Osteoblast (primary cell): ENCODE results near the gene LHFPL4. TPM values are rescaled to one million over a fixed set of nuclear protein-coding genes. Genes with fewer than 3 reads are reported as not detected.
"Not testable (repeated sequence)": the region's sequence is repeated elsewhere in the genome, so short reads cannot be mapped to it uniquely, and the experiment has no call there.

Experiments used
- DNase-seq: peaks from one replicate; pipeline ENCODE4 v3.0.0; 2011; ENCODE audit warnings: low spot score, mixed read lengths; ENCODE audit not compliant: insufficient read length; ENCODE audit errors: missing footprints
- H2AFZ ChIP-seq: 2 replicates; pipeline ENCODE4 v1.6.0; 2011; ENCODE audit warnings: mild to moderate bottlenecking, low read length
- H3K27ac ChIP-seq: 2 replicates; pipeline ENCODE4 v1.5.1; 2011; ENCODE audit warnings: mild to moderate bottlenecking, low read depth, low read length, moderate library complexity
- H3K27me3 ChIP-seq: 2 replicates; pipeline ENCODE4 v1.6.0; 2012; ENCODE audit warnings: mild to moderate bottlenecking, control low read depth, inconsistent platforms, low read length, moderate library complexity; ENCODE audit not compliant: insufficient read depth
- H3K36me3 ChIP-seq: 2 replicates; pipeline ENCODE4 v1.5.1; 2011; ENCODE audit warnings: mild to moderate bottlenecking, low read length, control low read depth, moderate library complexity; ENCODE audit not compliant: insufficient read depth
- H3K4me1 ChIP-seq: 2 replicates; pipeline ENCODE4 v1.5.1; 2011; ENCODE audit warnings: mild to moderate bottlenecking, low read length, control low read depth, moderate library complexity; ENCODE audit not compliant: insufficient read depth
- H3K4me2 ChIP-seq: 2 replicates; pipeline ENCODE4 v1.6.0; 2011; ENCODE audit warnings: mild to moderate bottlenecking, low read length; ENCODE audit not compliant: insufficient read depth
- H3K4me3 ChIP-seq: fragments of 200-600 bp; sonication (generic); 3 replicates; pipeline ENCODE4 v1.5.1; 2012; ENCODE audit warnings: mild to moderate bottlenecking, low read length, inconsistent platforms; ENCODE audit not compliant: insufficient read depth
- H3K79me2 ChIP-seq: 2 replicates; pipeline ENCODE4 v1.6.0; 2012; ENCODE audit warnings: mild to moderate bottlenecking, low read length, control low read depth, inconsistent platforms; ENCODE audit not compliant: insufficient read depth
- H3K9me3 ChIP-seq: 2 replicates; pipeline ENCODE4 v1.5.1; 2011; ENCODE audit warnings: low read depth, low read length, control low read depth
- H4K20me1 ChIP-seq: 2 replicates; pipeline ENCODE4 v1.6.0; 2012; ENCODE audit warnings: mild to moderate bottlenecking, low read length, control low read depth; ENCODE audit not compliant: insufficient read depth
- CTCF ChIP-seq: IDR thresholded peaks from 2 replicates; pipeline ENCODE4 v1.5.1; 2011; ENCODE audit warnings: mild to moderate bottlenecking, low read depth, low read length, moderate library complexity; ENCODE audit errors: extremely low read depth
- total RNA-seq: library from RNA; depleted of rRNA; stranded (reverse); fragments of >200 nt; gene quantifications from 2 replicates; pipeline ENCODE4 v1.2.3, GENCODE V29; 2012

Gene LHFPL4
- total RNA-seq, 1 donor = not detected

GRCh38 chr3:9569054-9569453, 15.4 kb upstream of the LHFPL4 start:
- no peaks in the 10 kb centered on the region for H3K4me1 ChIP-seq
- no peaks in the 10 kb centered on the region for H3K79me2 ChIP-seq
- H3K4me3 ChIP-seq = no peak overlapping the region
- no peak overlapping the region for H3K4me2 ChIP-seq
- DNase-seq = no peak
- H2AFZ ChIP-seq = no peak overlapping the region
- no peak overlapping the region for H3K27ac ChIP-seq
- no peaks in the 10 kb centered on the region for H3K27me3 ChIP-seq
- TF ChIP-seq CTCF = no peak
- no peaks in the 10 kb centered on the region for H3K9me3 ChIP-seq
- H3K36me3 ChIP-seq = no peaks in the 10 kb centered on the region
- H4K20me1 ChIP-seq = no peaks in the 10 kb centered on the region

DNA sequence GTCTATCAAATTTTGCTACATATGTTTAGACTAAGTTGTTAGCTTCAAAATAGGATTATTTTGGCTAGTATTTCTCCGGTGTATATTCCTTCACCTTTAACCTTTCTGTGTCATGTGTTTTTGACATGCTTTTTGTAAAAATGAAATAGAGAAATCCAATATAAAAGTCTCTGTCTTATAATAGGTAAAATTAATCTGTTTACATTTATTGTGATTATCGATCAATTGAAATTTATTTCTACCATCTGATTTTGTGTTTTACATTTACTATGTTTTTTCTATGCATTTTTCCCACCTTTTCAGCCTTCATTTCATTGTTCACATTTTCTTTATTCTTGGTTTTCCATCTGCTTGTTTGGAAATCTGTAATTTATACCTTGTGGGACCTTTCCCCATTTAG, 11.7 kb upstream of the LHFPL4 start:
- H3K9me3 ChIP-seq = no peaks in the 10 kb centered on the region
- H3K4me1 ChIP-seq = no peaks in the 10 kb centered on the region
- no peaks in the 10 kb centered on the region for H3K36me3 ChIP-seq
- H4K20me1 ChIP-seq = no peaks in the 10 kb centered on the region
- no peak overlapping the region for H2AFZ ChIP-seq
- TF ChIP-seq CTCF = no peak
- H3K27ac ChIP-seq = no peak overlapping the region
- no peak for DNase-seq
- H3K27me3 ChIP-seq = no peaks in the 10 kb centered on the region
- no peak overlapping the region for H3K4me3 ChIP-seq
- H3K4me2 ChIP-seq = no peak overlapping the region
- H3K79me2 ChIP-seq = no peaks in the 10 kb centered on the region

GRCh38 chr3:9563851-9564250, 10.2 kb upstream of the LHFPL4 start:
- Histone ChIP-seq H3K27ac (no peak overlapping the region), H3K4me2 (no peak overlapping the region), H4K20me1 (no peaks in the 10 kb centered on the region), H3K27me3 (no peaks in the 10 kb centered on the region), H3K9me3 (no peaks in the 10 kb centered on the region), H3K36me3 (no peaks in the 10 kb centered on the region), H3K4me1 (no peaks in the 10 kb centered on the region), H3K79me2 (no peaks in the 10 kb centered on the region), H3K4me3 (no peak overlapping the region), H2AFZ (no peak overlapping the region)
- no peak for DNase-seq
- no peak for TF ChIP-seq CTCF

DNA sequence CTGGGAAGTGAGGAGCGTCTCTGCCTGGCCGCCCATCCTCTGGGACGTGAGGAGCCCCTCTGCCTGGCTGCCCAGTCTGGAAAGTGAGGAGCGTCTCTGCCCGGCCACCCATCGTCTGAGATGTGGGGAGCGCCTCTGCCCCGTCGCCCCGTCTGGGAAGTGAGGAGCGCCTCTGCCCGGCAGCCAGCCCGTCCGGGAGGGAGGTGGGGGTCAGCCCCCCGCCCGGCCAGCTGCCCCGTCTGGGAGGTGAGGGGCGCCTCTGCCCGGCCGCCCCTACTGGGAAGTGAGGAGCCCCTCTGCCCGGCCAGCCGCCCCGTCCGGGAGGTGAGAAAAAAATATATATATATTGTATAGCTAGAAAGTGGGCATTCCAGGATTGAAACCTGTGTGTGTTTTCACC, 6.4 kb upstream of the LHFPL4 start:
- H3K36me3 ChIP-seq, H3K4me2 ChIP-seq, H3K79me2 ChIP-seq, H3K27ac ChIP-seq, H4K20me1 ChIP-seq, H3K4me1 ChIP-seq, H3K9me3 ChIP-seq, DNase-seq, H3K4me3 ChIP-seq, H2AFZ ChIP-seq, H3K27me3 ChIP-seq: not testable (repeated sequence)

DNA sequence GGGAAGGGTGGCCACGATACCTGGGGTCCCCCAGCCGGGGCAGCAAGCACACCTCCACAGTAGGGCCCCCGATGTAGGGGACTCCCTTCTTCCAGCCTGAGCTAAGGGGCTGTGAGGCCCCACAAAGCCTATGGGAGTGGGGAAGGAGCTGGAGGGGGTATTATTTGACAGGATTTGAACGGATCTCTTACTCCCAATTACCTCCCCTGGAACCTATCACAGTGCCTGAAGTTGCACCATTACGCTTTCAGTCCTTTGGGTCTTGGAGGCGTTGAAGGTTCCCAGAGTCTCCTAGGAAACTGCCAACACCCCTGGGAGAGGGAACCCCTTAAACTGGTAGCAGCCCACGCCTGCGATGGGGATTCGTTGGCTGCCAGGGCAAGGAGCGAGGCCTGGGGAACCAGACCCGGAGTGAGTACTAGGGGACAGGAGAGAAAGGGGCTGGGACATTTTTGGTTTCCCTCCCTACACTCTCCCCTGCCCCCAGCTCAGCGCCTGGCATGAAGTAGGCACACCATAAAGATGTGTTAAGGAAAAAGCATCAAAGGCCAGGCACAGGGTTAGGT, 409 bp upstream of the LHFPL4 start:
- H3K27ac ChIP-seq = no peak overlapping the region
- H2AFZ ChIP-seq = no peak overlapping the region
- H3K4me2 ChIP-seq = no peak overlapping the region
- H3K9me3 ChIP-seq = no peaks in the 10 kb centered on the region
- no peak for DNase-seq
- no peaks in the 10 kb centered on the region for H3K79me2 ChIP-seq
- no peak overlapping the region for H3K4me3 ChIP-seq
- peaks cover 9% of the 10 kb centered on the region for H3K27me3 ChIP-seq
- no peaks in the 10 kb centered on the region for H3K4me1 ChIP-seq
- no peaks in the 10 kb centered on the region for H3K36me3 ChIP-seq
- no peaks in the 10 kb centered on the region for H4K20me1 ChIP-seq
- TF ChIP-seq CTCF = no peak
